Parathyroid adenoma (tissue), 2 donors: Measurements from ENCODE around the gene EED.
"Not testable (repeated sequence)": the region's sequence is repeated elsewhere in the genome, so short reads cannot be mapped to it uniquely, and the experiment has no call there.

ENCODE experiments used
- H2AFZ ChIP-seq: fragments of 300-600 bp; sonication (generic); one replicate; pipeline ENCODE4 v1.7.0; 2017; ENCODE audit warnings: antibody characterized with exemption, mild to moderate bottlenecking
- H3K27ac ChIP-seq: fragments of 300-600 bp; sonication (generic); one replicate; pipeline ENCODE4 v1.7.0; 2017
- H3K27me3 ChIP-seq: fragments of 300-600 bp; sonication (generic); one replicate; pipeline ENCODE4 v1.7.0; 2017; ENCODE audit warnings: low read length; ENCODE audit not compliant: control insufficient read depth, insufficient read depth
- H3K36me3 ChIP-seq: fragments of 300-600 bp; sonication (generic); one replicate; pipeline ENCODE4 v1.7.0; 2017; ENCODE audit warnings: low read length; ENCODE audit not compliant: control insufficient read depth, insufficient read depth
- H3K4me1 ChIP-seq: fragments of 300-600 bp; sonication (generic); one replicate; pipeline ENCODE4 v1.7.0; 2017; ENCODE audit warnings: control low read depth
- H3K4me2 ChIP-seq: fragments of 300-600 bp; sonication (generic); one replicate; pipeline ENCODE4 v1.7.0; 2017; ENCODE audit warnings: low read length
- H3K4me3 ChIP-seq: fragments of 300-600 bp; sonication (generic); one replicate; pipeline ENCODE4 v1.7.0; 2017; ENCODE audit warnings: low read depth, low read length
- H3K79me2 ChIP-seq: fragments of 300-600 bp; sonication (generic); one replicate; pipeline ENCODE4 v1.7.0; 2017; ENCODE audit warnings: control low read depth
- H3K9ac ChIP-seq: fragments of 300-600 bp; sonication (generic); one replicate; pipeline ENCODE4 v1.7.0; 2017; ENCODE audit warnings: mild to moderate bottlenecking
- H3K9me3 ChIP-seq: fragments of 300-600 bp; sonication (generic); one replicate; pipeline ENCODE4 v1.7.0; 2017; ENCODE audit warnings: low read length; ENCODE audit not compliant: control insufficient read depth
- CTCF ChIP-seq: fragments of 300-600 bp; sonication (generic); IDR thresholded peaks from one replicate; pipeline ENCODE4 v1.7.0; 2017; ENCODE audit warnings: antibody characterized with exemption, mild to moderate bottlenecking
- donor health status: primary hyperparathyroidism.

The EED gene

GRCh38 chr11:86222081-86222480 is 22.5 kb upstream of the EED start:
- Histone ChIP-seq H3K79me2 (no peaks in the 10 kb centered on the region), H3K27ac (no peak overlapping the region), H3K4me3 (no peak overlapping the region), H3K4me1 (no peaks in the 10 kb centered on the region), H3K4me2 (no peak overlapping the region), H3K36me3 (no peaks in the 10 kb centered on the region), H3K27me3 (no peaks in the 10 kb centered on the region), H3K9me3 (no peaks in the 10 kb centered on the region), H2AFZ (no peak overlapping the region), H3K9ac (no peak overlapping the region)
- no peak for TF ChIP-seq CTCF

DNA sequence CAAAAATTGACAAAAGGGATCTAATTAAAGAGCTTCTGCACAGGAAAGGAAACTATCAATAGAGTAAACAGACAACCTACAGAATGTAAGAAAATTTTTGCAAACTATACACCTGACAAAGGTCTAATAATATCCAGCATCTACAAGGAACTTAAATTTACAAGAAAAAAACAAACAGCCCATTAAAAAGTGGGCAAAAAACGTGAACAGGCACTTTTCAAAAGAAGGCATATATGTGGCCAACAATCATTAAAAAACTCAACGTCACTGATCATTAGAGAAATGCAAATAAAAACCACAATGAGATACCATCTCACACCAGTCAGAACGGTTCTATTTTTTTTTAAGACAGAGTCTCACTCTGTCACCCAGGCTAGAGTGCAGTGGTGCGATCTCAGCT is 20.0 kb upstream of the EED start:
- not testable (repeated sequence) for H3K4me2 ChIP-seq, H3K4me1 ChIP-seq, H3K4me3 ChIP-seq, H3K9me3 ChIP-seq, H3K9ac ChIP-seq, H3K36me3 ChIP-seq, H3K79me2 ChIP-seq, H3K27me3 ChIP-seq, H3K27ac ChIP-seq, H2AFZ ChIP-seq

DNA sequence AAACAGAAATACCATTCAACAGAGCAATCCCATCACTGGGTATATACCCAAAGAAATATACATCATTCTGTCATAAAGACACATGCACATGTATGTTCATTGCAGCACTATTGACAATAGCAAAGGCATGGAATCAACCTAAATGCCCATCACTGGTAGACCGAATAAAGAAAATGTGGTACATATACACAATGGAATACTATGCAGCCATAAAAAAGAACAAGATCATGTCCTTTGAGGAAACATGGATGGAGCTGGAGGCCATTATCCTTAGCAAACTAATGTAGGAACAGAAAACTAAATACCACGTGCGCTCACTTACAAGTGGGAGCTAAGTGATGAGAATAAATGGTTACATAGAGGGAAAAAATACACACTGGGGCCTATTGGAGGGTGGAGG is 19.2 kb upstream of the EED start:
- H3K27ac ChIP-seq, H3K27me3 ChIP-seq, H3K4me3 ChIP-seq, H3K36me3 ChIP-seq, H3K4me1 ChIP-seq, H3K4me2 ChIP-seq, H3K9ac ChIP-seq, H2AFZ ChIP-seq, H3K9me3 ChIP-seq, H3K79me2 ChIP-seq: not testable (repeated sequence)

GRCh38 chr11:86228269-86229038 is 16.1 kb upstream of the EED start:
- no peak overlapping the region for H2AFZ ChIP-seq
- no peak overlapping the region for H3K4me2 ChIP-seq
- no peaks in the 10 kb centered on the region for H3K9me3 ChIP-seq
- no peaks in the 10 kb centered on the region for H3K79me2 ChIP-seq
- H3K9ac ChIP-seq: no peak overlapping the region
- no peak for TF ChIP-seq CTCF
- H3K27ac ChIP-seq: no peak overlapping the region
- no peaks in the 10 kb centered on the region for H3K27me3 ChIP-seq
- no peak overlapping the region for H3K4me3 ChIP-seq
- H3K36me3 ChIP-seq: no peaks in the 10 kb centered on the region
- no peaks in the 10 kb centered on the region for H3K4me1 ChIP-seq

DNA sequence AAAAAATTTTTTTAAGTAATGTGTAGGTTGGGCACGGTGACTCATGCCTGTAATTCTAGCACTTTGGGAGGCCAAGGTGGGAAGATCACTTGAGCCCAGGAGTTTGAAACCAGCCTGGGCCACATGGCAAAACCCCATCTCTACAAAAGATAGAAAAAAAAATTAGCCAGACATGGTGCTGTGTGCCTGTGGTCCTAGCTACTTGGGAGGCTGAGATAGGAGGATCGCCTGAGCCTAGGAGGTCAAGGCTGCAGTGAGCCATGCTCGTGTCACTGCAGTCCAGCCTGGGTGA is 15.6 kb upstream of the EED start:
- not testable (repeated sequence) for H3K36me3 ChIP-seq, H3K27ac ChIP-seq, H3K4me2 ChIP-seq, H3K4me1 ChIP-seq, H3K4me3 ChIP-seq, H2AFZ ChIP-seq, H3K27me3 ChIP-seq, H3K79me2 ChIP-seq, H3K9me3 ChIP-seq, H3K9ac ChIP-seq

GRCh38 chr11:86230179-86230804 is 14.3 kb upstream of the EED start:
- no peaks in the 10 kb centered on the region for H3K36me3 ChIP-seq
- H3K27ac ChIP-seq: no peak overlapping the region
- H2AFZ ChIP-seq: no peak overlapping the region
- H3K4me3 ChIP-seq: no peak overlapping the region
- no peak for TF ChIP-seq CTCF
- no peaks in the 10 kb centered on the region for H3K27me3 ChIP-seq
- H3K4me2 ChIP-seq: no peak overlapping the region
- no peaks in the 10 kb centered on the region for H3K4me1 ChIP-seq
- H3K79me2 ChIP-seq: no peaks in the 10 kb centered on the region
- H3K9me3 ChIP-seq: no peaks in the 10 kb centered on the region
- no peak overlapping the region for H3K9ac ChIP-seq
